Peyer's patch (tissue), 4 donors: ENCODE measurements around the gene SH3RF3.

Experiments used
- POLR2A ChIP-seq, 2 donors: fragments of 450-650 bp; IDR thresholded peaks; one replicate each; pipeline ENCODE4 v1.5.1; 2017; ENCODE audit warnings: antibody characterized with exemption in 2 of 2, mild to moderate bottlenecking in 2 of 2, moderate library complexity in 2 of 2
- TF ChIP-seq, protein P1 (sequence below), 6 experiments: fragments of 450-650 bp in 4 of 6; fragments of 200-600 bp in 2 of 6; sonication (generic) in 1 of 6; IDR thresholded peaks; one replicate each; pipeline ENCODE4 v1.5.1; 2017 to 2019; ENCODE audit warnings: antibody characterized with exemption in 6 of 6, mild to moderate bottlenecking in 3 of 6, moderate library complexity in 1 of 6

DNA sequence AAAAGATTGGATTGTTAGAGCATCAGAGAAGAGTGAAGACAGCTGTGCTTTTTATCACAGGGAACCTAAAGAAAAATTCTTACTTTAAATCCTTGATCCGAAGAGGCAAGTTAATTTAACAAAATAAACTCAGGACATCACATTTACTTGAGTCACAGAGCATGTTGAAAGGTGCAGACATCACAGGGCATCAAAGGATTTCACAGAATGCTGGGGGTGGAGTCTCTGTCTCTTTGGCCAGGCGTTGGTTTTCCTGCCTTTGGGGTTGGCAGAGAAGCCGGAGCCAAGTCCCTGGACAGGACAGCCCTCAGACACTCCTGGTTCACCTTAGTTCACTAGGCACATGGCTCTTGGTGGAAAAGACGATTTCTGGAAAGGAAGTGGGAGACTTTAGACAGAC, 56.3 kb downstream of the SH3RF3 start:
- TF ChIP-seq, protein P1, sequence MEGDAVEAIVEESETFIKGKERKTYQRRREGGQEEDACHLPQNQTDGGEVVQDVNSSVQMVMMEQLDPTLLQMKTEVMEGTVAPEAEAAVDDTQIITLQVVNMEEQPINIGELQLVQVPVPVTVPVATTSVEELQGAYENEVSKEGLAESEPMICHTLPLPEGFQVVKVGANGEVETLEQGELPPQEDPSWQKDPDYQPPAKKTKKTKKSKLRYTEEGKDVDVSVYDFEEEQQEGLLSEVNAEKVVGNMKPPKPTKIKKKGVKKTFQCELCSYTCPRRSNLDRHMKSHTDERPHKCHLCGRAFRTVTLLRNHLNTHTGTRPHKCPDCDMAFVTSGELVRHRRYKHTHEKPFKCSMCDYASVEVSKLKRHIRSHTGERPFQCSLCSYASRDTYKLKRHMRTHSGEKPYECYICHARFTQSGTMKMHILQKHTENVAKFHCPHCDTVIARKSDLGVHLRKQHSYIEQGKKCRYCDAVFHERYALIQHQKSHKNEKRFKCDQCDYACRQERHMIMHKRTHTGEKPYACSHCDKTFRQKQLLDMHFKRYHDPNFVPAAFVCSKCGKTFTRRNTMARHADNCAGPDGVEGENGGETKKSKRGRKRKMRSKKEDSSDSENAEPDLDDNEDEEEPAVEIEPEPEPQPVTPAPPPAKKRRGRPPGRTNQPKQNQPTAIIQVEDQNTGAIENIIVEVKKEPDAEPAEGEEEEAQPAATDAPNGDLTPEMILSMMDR (IDR thresholded peaks at IDR 0.05) = no peak
- no peak for TF ChIP-seq POLR2A (IDR thresholded peaks at IDR 0.05)
